Endometrium (tissue), 2 donors: ENCODE measurements around the gene B4GALT4.

Experiments
- FAIRE-seq: peaks from 2 replicates; lab custom pipeline; 2012; peaks lifted over from hg19 to GRCh38; lab: Jason Lieb, UNC
- donor health status: control.
- donor health status: control.

The B4GALT4 gene

DNA sequence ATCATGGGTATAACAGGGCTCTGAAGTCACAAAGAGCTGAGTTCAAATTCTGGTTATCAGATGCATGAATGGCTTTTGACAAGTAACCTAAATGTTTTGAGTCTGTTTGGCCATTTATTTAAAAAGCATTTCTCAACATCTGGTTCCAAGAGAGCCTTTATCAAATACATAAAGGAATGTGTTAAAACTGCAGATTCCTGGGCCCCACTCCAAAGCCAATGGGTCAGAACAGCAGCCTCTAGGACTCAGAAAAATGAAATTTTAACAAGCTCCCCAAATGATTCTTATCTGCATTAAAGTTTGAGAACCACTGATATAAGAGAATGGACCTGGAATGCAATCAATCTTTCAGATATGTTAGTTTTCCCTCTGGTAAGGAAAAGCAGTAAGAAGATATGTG lies 3.4 kb downstream of the B4GALT4 start:
- FAIRE-seq, result no peak

GRCh38 chr3:119236756-119237155 lies 3.9 kb downstream of the B4GALT4 start:
- FAIRE-seq, result no peak

DNA sequence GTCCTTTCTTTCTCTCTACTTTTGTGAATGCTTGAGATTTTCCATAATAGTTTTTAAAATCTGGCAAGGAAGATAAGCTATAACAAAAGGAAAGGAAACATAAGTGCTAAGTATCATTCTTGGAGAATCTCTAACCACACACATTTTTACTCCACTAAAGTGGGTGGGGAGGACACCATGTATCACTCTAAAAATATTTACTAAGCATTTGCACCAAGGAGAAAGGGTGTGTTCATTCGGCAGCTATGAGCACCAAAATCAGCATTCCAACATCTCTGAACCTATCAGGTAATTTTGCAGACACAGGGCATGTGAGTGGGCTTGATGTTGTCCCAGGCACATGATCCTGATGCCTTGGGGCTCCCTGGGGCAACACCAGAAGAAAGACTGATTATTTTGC lies 5.5 kb downstream of the B4GALT4 start:
- no peak for FAIRE-seq

DNA sequence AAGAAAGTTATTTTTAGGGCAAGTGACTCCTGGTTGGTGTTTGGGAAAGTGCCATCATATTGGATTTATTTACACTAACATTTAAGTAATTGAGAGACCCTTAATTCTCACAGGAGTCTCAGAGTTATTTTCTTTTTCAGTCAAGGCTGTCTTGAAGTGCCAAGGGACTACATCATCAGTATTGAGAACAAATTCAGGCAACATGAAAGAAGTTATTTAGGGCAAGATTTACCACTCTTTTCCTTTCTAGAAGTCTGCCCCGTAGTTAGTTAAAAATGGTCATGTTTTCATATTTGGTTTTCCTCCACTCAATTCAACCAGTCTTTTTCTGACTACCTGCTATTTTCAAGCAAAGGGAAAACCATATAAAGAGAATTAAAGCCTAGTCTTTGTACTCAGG lies 6.1 kb downstream of the B4GALT4 start:
- FAIRE-seq, result no peak

DNA sequence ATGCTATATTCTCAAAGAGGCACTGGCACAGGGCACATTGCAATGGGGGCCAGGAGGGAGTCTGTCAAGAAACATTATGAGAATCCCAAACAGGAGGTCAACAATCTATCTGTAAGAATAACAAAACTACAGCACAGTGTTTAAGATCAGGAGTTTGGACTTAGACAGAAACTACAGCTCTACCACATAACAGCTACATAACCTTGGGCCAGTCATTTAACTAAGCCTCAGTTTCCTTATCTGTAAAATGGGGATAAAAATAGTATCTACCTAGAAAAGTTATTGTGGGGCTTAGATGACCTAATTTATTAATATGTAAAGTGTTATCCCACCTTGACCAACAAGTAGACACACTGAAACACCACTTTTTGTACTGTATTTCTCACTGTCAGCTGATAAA lies 9.9 kb downstream of the B4GALT4 start:
- FAIRE-seq, result no peak

- FAIRE-seq, result no peak
Measured at GRCh38 chr3:119230071-119230470, 10.6 kb downstream of the B4GALT4 start.

- FAIRE-seq, result no peak
Measured at GRCh38 chr3:119229190-119229589, 11.5 kb downstream of the B4GALT4 start.

DNA sequence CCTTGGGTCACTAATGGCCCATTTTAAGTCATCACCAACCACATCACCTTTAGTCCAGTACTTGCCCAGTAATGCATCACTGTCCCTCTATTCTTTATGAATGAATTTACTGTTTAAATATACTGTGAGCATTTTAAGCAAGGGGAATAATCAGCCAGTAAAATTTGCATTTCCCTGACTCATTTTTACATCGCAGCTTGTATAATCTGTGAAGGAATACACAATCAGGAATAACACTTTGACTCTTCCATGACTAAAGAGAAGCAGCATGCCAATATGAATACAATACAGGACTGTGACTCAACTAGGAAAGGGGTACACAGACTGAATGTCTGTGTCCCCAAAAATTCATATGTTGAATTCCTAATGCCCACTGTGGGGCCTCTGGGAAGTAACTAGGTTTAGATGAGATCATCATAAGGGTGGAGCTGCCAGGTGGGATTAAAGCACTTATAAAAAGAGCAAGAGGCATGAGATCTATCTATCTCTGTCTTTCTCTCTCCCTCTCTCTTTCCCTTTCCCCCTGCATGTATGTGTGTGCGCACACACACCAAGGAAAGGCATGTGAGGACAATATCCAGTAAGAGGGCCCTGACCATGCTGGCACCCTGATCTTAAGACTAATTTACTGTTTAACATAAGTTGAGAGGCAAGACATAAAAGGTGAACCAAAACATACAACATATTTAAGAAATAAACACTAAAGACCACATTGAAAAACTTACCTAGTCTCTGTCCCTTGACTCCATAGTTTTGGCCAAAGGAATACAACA lies 12.1 kb downstream of the B4GALT4 start:
- FAIRE-seq, result no peak

- FAIRE-seq, result no peak
Measured at GRCh38 chr3:119227070-119227850, 13.4 kb downstream of the B4GALT4 start.

DNA sequence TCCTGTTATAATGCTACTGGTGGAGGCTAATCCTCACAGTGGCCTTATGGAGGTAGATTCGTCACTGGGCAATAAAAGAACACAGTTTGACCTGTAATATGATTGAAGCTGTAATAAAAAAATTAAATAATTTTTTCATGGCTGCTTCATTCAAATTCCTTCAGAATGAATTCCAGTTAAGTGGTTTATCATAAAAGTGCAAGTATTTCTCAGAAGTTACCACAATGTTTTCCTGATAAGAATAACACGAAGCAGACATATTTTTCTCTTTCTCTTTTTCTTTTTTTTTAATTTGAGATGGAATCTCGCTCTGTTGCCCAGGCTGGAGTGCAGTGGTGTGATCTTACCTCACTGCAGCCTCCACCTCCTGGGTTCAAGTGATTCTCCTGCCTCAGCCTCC lies 15.6 kb downstream of the B4GALT4 start:
- FAIRE-seq, result no peak

- FAIRE-seq, result no peak
Measured at GRCh38 chr3:119223511-119223910, 17.2 kb downstream of the B4GALT4 start.

DNA sequence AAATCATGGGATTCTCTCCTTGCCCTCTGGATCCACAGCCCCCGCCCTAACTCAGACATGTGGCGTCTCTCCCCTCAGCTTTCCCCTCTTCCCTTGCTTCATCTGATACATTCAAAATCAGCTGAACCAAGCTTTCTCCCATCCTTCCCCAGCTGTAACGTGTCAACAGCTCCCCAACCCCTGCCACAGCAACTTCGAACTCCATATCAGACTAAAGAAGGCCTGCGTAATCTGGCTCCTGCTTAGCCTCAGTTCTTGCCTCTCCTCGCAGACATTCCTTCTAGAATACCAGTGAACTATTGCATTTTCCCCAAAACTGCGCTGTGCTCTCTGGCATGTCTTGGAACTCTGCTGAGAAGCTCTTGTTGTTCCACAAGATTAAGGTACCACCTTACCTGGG lies 18.3 kb downstream of the B4GALT4 start:
- no peak for FAIRE-seq

DNA sequence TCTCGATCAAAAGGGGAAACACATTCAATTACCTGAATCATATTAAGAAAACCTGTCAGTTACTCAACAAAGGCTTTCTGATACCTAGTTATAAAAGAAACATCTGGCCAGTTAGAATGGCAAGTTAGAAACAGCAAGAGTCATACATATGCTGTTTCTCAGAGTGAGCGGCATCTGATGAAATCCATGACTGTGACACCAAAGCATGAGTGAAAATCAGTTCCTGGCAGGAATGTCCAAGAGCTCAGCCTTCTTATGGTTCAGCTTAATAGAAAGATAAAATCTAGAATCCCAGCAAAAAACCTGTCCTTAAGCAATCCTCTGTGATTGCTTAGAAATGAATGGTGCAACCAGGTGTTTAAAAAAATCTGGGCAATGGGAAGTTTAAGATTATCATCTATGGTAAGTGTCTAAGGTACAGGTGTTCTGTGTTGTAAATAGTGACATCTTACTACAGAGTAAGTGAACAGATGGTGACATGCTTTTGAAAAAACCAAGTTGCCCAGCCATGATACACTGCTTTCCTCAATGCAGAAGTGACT lies 18.8 kb downstream of the B4GALT4 start:
- no peak for FAIRE-seq

DNA sequence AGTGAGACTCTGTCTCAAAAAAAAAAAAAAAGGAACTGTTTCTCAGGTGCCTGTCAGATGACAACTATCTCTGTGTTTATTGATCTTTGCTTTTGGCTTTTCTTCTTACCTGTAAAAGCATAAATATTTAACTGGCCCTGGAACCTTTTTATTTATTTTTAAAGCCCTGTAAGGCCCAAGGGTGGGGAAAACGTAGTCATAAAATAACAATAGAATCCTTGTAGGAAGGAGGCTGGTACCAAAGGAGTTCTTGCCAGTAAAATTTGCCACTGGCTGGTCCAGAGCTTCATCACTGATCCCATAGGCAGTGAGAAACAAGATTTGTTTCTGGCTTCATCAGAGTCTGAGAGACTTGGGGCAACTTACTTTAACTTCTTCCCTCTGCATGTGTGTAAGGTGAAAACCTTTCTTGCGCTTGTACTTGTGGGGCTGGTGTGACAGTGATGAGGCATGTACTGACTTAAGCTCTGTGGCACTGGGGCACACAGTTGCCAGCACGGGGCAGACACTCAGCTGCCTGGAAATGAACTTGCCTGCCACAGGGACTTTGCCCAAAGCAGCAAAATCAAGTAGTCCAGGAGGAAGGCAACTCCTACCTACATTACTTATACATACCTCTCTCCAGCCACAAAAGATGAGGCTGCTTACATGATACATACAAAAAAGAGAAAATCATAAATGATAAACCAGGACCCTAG lies 19.6 kb downstream of the B4GALT4 start:
- no peak for FAIRE-seq

GRCh38 chr3:119220198-119220597 lies 20.5 kb downstream of the B4GALT4 start:
- FAIRE-seq, result no peak

DNA sequence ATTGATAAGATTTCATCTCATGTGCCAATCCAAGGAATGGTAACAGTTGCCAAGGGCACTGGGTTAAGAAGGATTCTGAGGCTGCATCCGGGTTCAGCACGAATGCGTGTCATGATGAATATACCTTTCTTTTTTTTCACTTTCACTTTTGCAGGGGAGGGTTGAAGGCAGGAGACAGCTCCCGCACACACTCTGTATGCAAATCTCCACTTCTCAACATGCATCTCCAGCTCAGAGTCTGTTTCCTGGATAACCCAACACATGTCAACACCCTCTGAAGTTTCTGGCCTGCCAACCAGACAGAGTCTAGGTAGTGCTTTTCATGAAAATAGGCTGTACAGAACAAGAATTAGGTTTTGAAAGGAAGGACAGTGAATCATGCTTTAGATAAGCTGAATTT lies 21.6 kb downstream of the B4GALT4 start:
- FAIRE-seq, result no peak

GRCh38 chr3:119211803-119212202 lies 28.9 kb downstream of the B4GALT4 start:
- FAIRE-seq, result no peak

DNA sequence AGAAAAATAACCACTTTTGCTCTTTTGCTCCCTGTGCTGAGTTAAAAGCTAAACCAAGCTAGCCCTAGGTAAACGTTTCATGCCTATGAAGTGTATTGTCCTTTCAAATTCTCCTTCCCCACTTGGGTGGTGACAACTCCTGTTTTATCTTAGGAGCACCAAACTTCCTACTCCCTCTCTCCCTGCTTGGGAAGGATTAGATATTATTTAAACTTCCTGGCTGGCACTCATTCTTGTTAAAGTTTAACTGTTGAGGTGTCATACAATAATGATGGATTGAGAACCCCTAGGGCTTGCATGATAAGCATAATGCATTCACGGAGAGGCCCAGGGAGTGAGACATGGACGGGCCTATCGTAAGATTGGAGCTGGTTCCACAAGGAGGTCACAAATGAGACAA lies 29.5 kb downstream of the B4GALT4 start:
- no peak for FAIRE-seq

DNA sequence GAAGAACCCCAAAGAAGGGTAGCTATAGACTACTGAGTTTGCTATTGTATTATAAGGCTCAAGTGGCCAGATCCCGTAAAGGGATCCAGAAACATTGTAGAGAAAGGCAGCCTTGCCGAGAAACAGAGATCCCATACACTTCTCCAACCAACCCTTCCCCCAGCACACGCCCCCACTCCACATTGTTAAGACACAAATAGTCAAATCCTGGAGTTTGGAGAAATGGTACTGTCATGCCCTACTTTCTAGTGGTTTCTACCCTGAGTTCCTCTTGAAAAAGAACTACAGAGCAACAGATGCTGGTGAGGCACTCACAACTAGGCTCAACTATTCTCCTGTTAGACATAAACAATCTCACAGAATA lies 33.2 kb downstream of the B4GALT4 start:
- no peak for FAIRE-seq

DNA sequence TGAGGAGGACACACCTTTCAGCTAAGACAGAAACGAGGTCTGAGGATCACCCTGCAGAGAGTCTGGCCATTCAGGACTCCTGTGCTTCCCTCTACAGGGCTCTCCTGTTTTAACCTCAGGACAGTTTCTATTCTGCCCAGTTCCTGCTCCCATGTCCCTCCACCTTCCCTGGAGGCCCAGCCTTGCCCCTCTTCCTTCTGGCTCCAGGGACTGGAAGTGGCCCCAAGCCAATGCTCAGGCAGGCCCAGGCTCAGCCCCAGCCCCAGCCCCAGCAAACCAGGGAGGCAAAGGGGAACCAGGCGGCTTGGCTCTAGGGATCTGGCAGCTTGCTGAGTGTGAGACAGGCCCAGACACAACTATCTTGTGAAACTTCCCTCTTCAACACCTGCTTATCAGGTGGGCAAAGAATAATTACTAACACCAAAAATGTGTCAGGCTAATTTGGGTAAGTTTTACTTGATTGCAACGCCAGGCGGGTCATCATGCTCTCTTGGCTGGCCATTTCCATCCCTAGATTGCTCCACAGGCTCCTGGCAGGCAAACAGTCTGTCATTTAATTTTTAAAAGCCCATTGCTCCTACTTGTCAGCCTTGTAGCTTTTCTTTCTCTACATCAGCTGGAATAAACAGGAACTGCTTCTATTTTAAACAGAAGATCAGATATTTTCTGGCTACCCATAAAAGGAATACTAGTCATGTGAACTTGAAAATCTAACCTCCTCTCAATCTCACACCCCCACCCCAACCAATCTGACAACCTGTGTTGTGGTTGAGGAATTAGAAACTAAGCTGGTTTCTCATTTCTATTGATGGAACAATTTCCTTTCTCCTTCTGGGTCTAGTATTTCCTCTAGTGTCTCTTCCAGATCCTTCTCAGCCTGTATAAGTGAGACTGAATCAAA lies 33.8 kb downstream of the B4GALT4 start:
- no peak for FAIRE-seq

DNA sequence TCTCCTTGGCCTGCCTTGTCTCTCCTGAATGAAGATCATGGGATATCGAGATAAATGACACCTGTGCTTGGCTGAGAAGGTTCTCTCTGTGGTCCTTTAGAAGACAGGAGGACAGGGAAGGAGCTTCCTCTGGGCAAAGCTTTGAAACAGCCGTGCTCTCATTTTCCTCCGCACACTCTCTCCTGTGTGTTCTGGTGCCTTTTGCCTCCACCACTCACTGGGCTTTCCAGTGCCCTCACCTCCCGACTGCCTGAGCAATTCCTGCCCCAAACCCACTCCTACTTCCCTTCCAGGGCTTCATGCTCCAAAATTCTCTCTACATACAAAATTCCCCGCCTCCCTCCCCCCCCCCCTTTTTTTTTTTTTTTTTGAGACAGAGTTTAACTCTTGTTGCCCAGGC lies 35.0 kb downstream of the B4GALT4 start:
- FAIRE-seq, result no peak

- no peak for FAIRE-seq
Measured at GRCh38 chr3:119205209-119205608, 35.5 kb downstream of the B4GALT4 start.
